Measurements from ENCODE around the gene AP5B1.

GRCh38 chr11:65792456-65792855 lies 11.7 kb upstream of the AP5B1 start:
- TF ChIP-seq ZNF529 (tag by site-specific recombination; IDR thresholded peaks at IDR 0.05; ENCODE audit: insufficient replicate concordance): no peak
- TF ChIP-seq CTCF (tag by site-specific recombination; IDR thresholded peaks at IDR 0.05): no peak
- no peak for TF ChIP-seq ZNF121 (tag by site-specific recombination; IDR thresholded peaks at IDR 0.05)
- TF ChIP-seq YY1 (tag by site-specific recombination; IDR thresholded peaks at IDR 0.05): no peak
- no peak for TF ChIP-seq ZNF274 (IDR thresholded peaks at IDR 0.05; ENCODE audit: low read length)
- no peak for TF ChIP-seq ZNF274 (tag by site-specific recombination; IDR thresholded peaks at IDR 0.05; ENCODE audit: borderline replicate concordance)
- TF ChIP-seq, protein P1, sequence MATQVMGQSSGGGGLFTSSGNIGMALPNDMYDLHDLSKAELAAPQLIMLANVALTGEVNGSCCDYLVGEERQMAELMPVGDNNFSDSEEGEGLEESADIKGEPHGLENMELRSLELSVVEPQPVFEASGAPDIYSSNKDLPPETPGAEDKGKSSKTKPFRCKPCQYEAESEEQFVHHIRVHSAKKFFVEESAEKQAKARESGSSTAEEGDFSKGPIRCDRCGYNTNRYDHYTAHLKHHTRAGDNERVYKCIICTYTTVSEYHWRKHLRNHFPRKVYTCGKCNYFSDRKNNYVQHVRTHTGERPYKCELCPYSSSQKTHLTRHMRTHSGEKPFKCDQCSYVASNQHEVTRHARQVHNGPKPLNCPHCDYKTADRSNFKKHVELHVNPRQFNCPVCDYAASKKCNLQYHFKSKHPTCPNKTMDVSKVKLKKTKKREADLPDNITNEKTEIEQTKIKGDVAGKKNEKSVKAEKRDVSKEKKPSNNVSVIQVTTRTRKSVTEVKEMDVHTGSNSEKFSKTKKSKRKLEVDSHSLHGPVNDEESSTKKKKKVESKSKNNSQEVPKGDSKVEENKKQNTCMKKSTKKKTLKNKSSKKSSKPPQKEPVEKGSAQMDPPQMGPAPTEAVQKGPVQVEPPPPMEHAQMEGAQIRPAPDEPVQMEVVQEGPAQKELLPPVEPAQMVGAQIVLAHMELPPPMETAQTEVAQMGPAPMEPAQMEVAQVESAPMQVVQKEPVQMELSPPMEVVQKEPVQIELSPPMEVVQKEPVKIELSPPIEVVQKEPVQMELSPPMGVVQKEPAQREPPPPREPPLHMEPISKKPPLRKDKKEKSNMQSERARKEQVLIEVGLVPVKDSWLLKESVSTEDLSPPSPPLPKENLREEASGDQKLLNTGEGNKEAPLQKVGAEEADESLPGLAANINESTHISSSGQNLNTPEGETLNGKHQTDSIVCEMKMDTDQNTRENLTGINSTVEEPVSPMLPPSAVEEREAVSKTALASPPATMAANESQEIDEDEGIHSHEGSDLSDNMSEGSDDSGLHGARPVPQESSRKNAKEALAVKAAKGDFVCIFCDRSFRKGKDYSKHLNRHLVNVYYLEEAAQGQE (tag by site-specific recombination; IDR thresholded peaks at IDR 0.05): no peak
- TF ChIP-seq ZNF549 (tag by site-specific recombination; IDR thresholded peaks at IDR 0.05): no peak
- no peak for TF ChIP-seq ZNF548 (tag by site-specific recombination; IDR thresholded peaks at IDR 0.05)
- TF ChIP-seq ZNF560 (tag by site-specific recombination; IDR thresholded peaks at IDR 0.05; ENCODE audit: borderline replicate concordance): no peak
- TF ChIP-seq ZNF621 (tag by site-specific recombination; IDR thresholded peaks at IDR 0.05): no peak
- TF ChIP-seq ZBTB21 (tag by site-specific recombination; IDR thresholded peaks at IDR 0.05): no peak
- no peak for TF ChIP-seq PRDM10 (tag by site-specific recombination; IDR thresholded peaks at IDR 0.05)

All from HEK293 (cell line).